ENCODE results near the gene INO80B. TPM values are rescaled to one million over a fixed set of nuclear protein-coding genes. Genes with fewer than 3 reads are reported as not detected.

INO80B gene
- 13.6 TPM for polyA plus RNA-seq (2012; ENCODE audit: missing spikeins)

GRCh38 chr2:74454654-74455511, at the start of gene INO80B:
INO80B (plus strand) TSS chr2:74455087; CDS start chr2:74455117, 30 bp downstream.
- DNase-seq (ENCODE audit: insufficient read length) (peak; percentile 63), FAIRE-seq (peak; percentile 99)
- TF ChIP-seq TAF1 (IDR thresholded peaks at IDR 0.05; ENCODE audit: borderline replicate concordance, low read depth, low read length) (0 out of 2 replicates have a peak, but pooled peaks have one; percentile 9), POLR2AphosphoS5 (IDR thresholded peaks at IDR 0.05; ENCODE audit: low read depth, low read length) (peak; percentile 42; the same call in 1 of the 2 replicates), POLR2A (IDR thresholded peaks at IDR 0.05; ENCODE audit: low read depth, low read length) (0 out of 2 replicates have a peak, but pooled peaks have one; percentile 35)

GRCh38 chr2:74406035-74406434, 48.9 kb upstream of the INO80B start:
- DNase-seq (ENCODE audit: insufficient read length): no peak
- TF ChIP-seq POLR2A (IDR thresholded peaks at IDR 0.05; ENCODE audit: low read depth, low read length) (no peak), POLR2AphosphoS5 (IDR thresholded peaks at IDR 0.05; ENCODE audit: low read depth, low read length) (no peak), TAF1 (IDR thresholded peaks at IDR 0.05; ENCODE audit: borderline replicate concordance, low read depth, low read length) (no peak)
- FAIRE-seq: peak; percentile 66

GRCh38 chr2:74407682-74408081, 47.2 kb upstream of the INO80B start:
- FAIRE-seq (no peak), DNase-seq (ENCODE audit: insufficient read length) (no peak)
- TF ChIP-seq POLR2A (IDR thresholded peaks at IDR 0.05; ENCODE audit: low read depth, low read length) (no peak), POLR2AphosphoS5 (IDR thresholded peaks at IDR 0.05; ENCODE audit: low read depth, low read length) (no peak), TAF1 (IDR thresholded peaks at IDR 0.05; ENCODE audit: borderline replicate concordance, low read depth, low read length) (no peak)

GRCh38 chr2:74413001-74413698, 41.7 kb upstream of the INO80B start:
- FAIRE-seq (no peak), DNase-seq (ENCODE audit: insufficient read length) (no peak)
- TF ChIP-seq POLR2AphosphoS5 (IDR thresholded peaks at IDR 0.05; ENCODE audit: low read depth, low read length) (no peak), TAF1 (IDR thresholded peaks at IDR 0.05; ENCODE audit: borderline replicate concordance, low read depth, low read length) (no peak), POLR2A (IDR thresholded peaks at IDR 0.05; ENCODE audit: low read depth, low read length) (no peak)

GRCh38 chr2:74414441-74414840, 40.4 kb upstream of the INO80B start:
- FAIRE-seq (no peak), DNase-seq (ENCODE audit: insufficient read length) (no peak)
- TF ChIP-seq POLR2AphosphoS5 (IDR thresholded peaks at IDR 0.05; ENCODE audit: low read depth, low read length) (no peak), TAF1 (IDR thresholded peaks at IDR 0.05; ENCODE audit: borderline replicate concordance, low read depth, low read length) (no peak), POLR2A (IDR thresholded peaks at IDR 0.05; ENCODE audit: low read depth, low read length) (no peak)

- FAIRE-seq (no peak), DNase-seq (ENCODE audit: insufficient read length) (no peak)
- TF ChIP-seq POLR2AphosphoS5 (IDR thresholded peaks at IDR 0.05; ENCODE audit: low read depth, low read length) (no peak), POLR2A (IDR thresholded peaks at IDR 0.05; ENCODE audit: low read depth, low read length) (no peak), TAF1 (IDR thresholded peaks at IDR 0.05; ENCODE audit: borderline replicate concordance, low read depth, low read length) (no peak)
These were observed 39.8 kb upstream of the INO80B start for GRCh38 chr2:74414881-74415761.

GRCh38 chr2:74415762-74416395, 39.0 kb upstream of the INO80B start:
- no peak for FAIRE-seq
- no peak for DNase-seq (ENCODE audit: insufficient read length)
- TF ChIP-seq TAF1 (IDR thresholded peaks at IDR 0.05; ENCODE audit: borderline replicate concordance, low read depth, low read length): no peak
- no peak for TF ChIP-seq POLR2AphosphoS5 (IDR thresholded peaks at IDR 0.05; ENCODE audit: low read depth, low read length)
- TF ChIP-seq POLR2A (IDR thresholded peaks at IDR 0.05; ENCODE audit: low read depth, low read length): no peak

- no peak for TF ChIP-seq POLR2AphosphoS5 (IDR thresholded peaks at IDR 0.05; ENCODE audit: low read depth, low read length)
- no peak for TF ChIP-seq TAF1 (IDR thresholded peaks at IDR 0.05; ENCODE audit: borderline replicate concordance, low read depth, low read length)
- no peak for TF ChIP-seq POLR2A (IDR thresholded peaks at IDR 0.05; ENCODE audit: low read depth, low read length)
- FAIRE-seq (no peak), DNase-seq (ENCODE audit: insufficient read length) (no peak)
These were observed 38.1 kb upstream of the INO80B start for GRCh38 chr2:74416778-74417177.

- FAIRE-seq (no peak), DNase-seq (ENCODE audit: insufficient read length) (no peak)
- TF ChIP-seq POLR2AphosphoS5 (IDR thresholded peaks at IDR 0.05; ENCODE audit: low read depth, low read length) (no peak), TAF1 (IDR thresholded peaks at IDR 0.05; ENCODE audit: borderline replicate concordance, low read depth, low read length) (no peak), POLR2A (IDR thresholded peaks at IDR 0.05; ENCODE audit: low read depth, low read length) (no peak)
These were observed 37.7 kb upstream of the INO80B start for GRCh38 chr2:74417197-74417596.

- DNase-seq (ENCODE audit: insufficient read length) (no peak), FAIRE-seq (no peak)
- no peak for TF ChIP-seq POLR2AphosphoS5 (IDR thresholded peaks at IDR 0.05; ENCODE audit: low read depth, low read length)
- no peak for TF ChIP-seq POLR2A (IDR thresholded peaks at IDR 0.05; ENCODE audit: low read depth, low read length)
- no peak for TF ChIP-seq TAF1 (IDR thresholded peaks at IDR 0.05; ENCODE audit: borderline replicate concordance, low read depth, low read length)
These were observed 37.1 kb upstream of the INO80B start for GRCh38 chr2:74417763-74418162.

Measured in GM12892 (cell line).